Vagina (tissue), 2 donors: ENCODE data around the gene POLL. TPM values are rescaled to one million over a fixed set of nuclear protein-coding genes. Genes with fewer than 3 reads are reported as not detected.

Experiments
- DNase-seq, 2 donors: peaks; one replicate each; pipeline ENCODE4 v3.0.0-alpha.2; 2017; ENCODE audit errors: extremely low spot score in 2 of 2
- H3K27ac ChIP-seq: fragments of 200-600 bp; sonication (generic); one replicate; pipeline ENCODE4 v1.5.1; 2019
- H3K27me3 ChIP-seq: fragments of 200-600 bp; sonication (generic); one replicate; pipeline ENCODE4 v1.5.1; 2019
- H3K36me3 ChIP-seq, 2 donors: fragments of 200-600 bp; sonication (generic); one replicate each; pipeline ENCODE4 v1.5.1; 2017 to 2019
- H3K4me1 ChIP-seq: fragments of 200-600 bp; sonication (generic); one replicate; pipeline ENCODE4 v1.5.1; 2019
- H3K4me3 ChIP-seq, 2 donors: fragments of 200-600 bp; sonication (generic); 1 replicate in 1 of 2; 2 replicates in 1 of 2; pipeline ENCODE4 v1.5.1; 2016 to 2019
- H3K9me3 ChIP-seq: fragments of 200-600 bp; sonication (generic); one replicate; pipeline ENCODE4 v1.5.1; 2019
- CTCF ChIP-seq, 3 experiments: fragments of 450-650 bp in 2 of 3; fragments of 200-600 bp in 1 of 3; sonication (generic) in 1 of 3; IDR thresholded peaks; one replicate each; pipeline ENCODE4 v1.5.1; 2017 to 2019; ENCODE audit warnings: antibody characterized with exemption in 3 of 3, mild to moderate bottlenecking in 2 of 3, moderate library complexity in 2 of 3
- POLR2A ChIP-seq, 2 donors: fragments of 450-650 bp; IDR thresholded peaks; one replicate each; pipeline ENCODE4 v1.6.1; 2017; ENCODE audit warnings: antibody characterized with exemption in 2 of 2, mild to moderate bottlenecking in 2 of 2, moderate library complexity in 2 of 2
- POLR2AphosphoS5 ChIP-seq, 2 donors: sonication (generic); formaldehyde crosslinking; IDR thresholded peaks; one replicate each; pipeline ENCODE4 v1.9.0; 2017; ENCODE audit warnings: antibody characterized with exemption in 2 of 2, mild to moderate bottlenecking in 2 of 2, low read depth in 1 of 2; ENCODE audit not compliant: insufficient read depth in 1 of 2
- intact Hi-C: fragments of 100-400 bp; cut with DNase I; formaldehyde crosslinking; loops from one replicate; pipeline ENCODE4 v1.15.1; 2023
- total RNA-seq: library from RNA; depleted of rRNA; stranded (reverse); fragments of >200 nt; gene quantifications from one replicate; pipeline ENCODE4 v1.2.3, GENCODE V29; 2016

The POLL gene
- total RNA-seq, 1 donor from 2014 or later = 21.1 TPM

GRCh38 chr10:101625821-101626412 lies 37.9 kb upstream of the POLL start:
- Histone ChIP-seq H3K4me3 (no peak overlapping the region), H3K4me1 (peaks cover 21% of the 10 kb centered on the region), H3K27me3 (no peaks in the 10 kb centered on the region), H3K36me3 (peaks cover 0 to 7% of the 10 kb centered on the region in 2 donors), H3K27ac (no peak overlapping the region), H3K9me3 (no peaks in the 10 kb centered on the region)
- no peak for DNase-seq
- TF ChIP-seq POLR2AphosphoS5 (IDR thresholded peaks at IDR 0.05; ENCODE audit: insufficient read depth in 1 of 2, low read depth in 1 of 2) = no peak
- TF ChIP-seq CTCF (IDR thresholded peaks at IDR 0.05) = no peak
- no peak for TF ChIP-seq POLR2A (IDR thresholded peaks at IDR 0.05)
- intact Hi-C loops = no loop called here

GRCh38 chr10:101624526-101625102 lies 36.6 kb upstream of the POLL start:
- H3K9me3 ChIP-seq = no peaks in the 10 kb centered on the region
- intact Hi-C loops = no loop called here
- TF ChIP-seq POLR2AphosphoS5 (IDR thresholded peaks at IDR 0.05; ENCODE audit: insufficient read depth in 1 of 2, low read depth in 1 of 2) (no peak), CTCF (IDR thresholded peaks at IDR 0.05) (no peak), POLR2A (IDR thresholded peaks at IDR 0.05) (no peak)
- no peak overlapping the region for H3K4me3 ChIP-seq
- H3K36me3 ChIP-seq = peaks cover 0 to 7% of the 10 kb centered on the region in 2 donors
- H3K27me3 ChIP-seq = no peaks in the 10 kb centered on the region
- H3K4me1 ChIP-seq = peaks cover 21% of the 10 kb centered on the region
- DNase-seq = no peak
- no peak overlapping the region for H3K27ac ChIP-seq

- intact Hi-C loops = no loop called here
- peaks cover 0 to 7% of the 10 kb centered on the region in 2 donors for H3K36me3 ChIP-seq
- no peak overlapping the region for H3K4me3 ChIP-seq
- no peak overlapping the region for H3K27ac ChIP-seq
- no peak for DNase-seq
- no peaks in the 10 kb centered on the region for H3K27me3 ChIP-seq
- no peaks in the 10 kb centered on the region for H3K9me3 ChIP-seq
- no peak for TF ChIP-seq POLR2AphosphoS5 (IDR thresholded peaks at IDR 0.05; ENCODE audit: insufficient read depth in 1 of 2, low read depth in 1 of 2)
- TF ChIP-seq CTCF (IDR thresholded peaks at IDR 0.05) = no peak
- no peak for TF ChIP-seq POLR2A (IDR thresholded peaks at IDR 0.05)
- H3K4me1 ChIP-seq = peaks cover 21% of the 10 kb centered on the region
Observed at GRCh38 chr10:101623528-101623927, 35.5 kb upstream of the POLL start.

GRCh38 chr10:101619983-101620382 lies 31.9 kb upstream of the POLL start:
- no peak overlapping the region for H3K27ac ChIP-seq
- intact Hi-C loops = no loop called here
- H3K36me3 ChIP-seq = peaks cover 0 to 12% of the 10 kb centered on the region in 2 donors
- no peak overlapping the region for H3K4me3 ChIP-seq
- H3K4me1 ChIP-seq = peaks cover 4% of the 10 kb centered on the region
- DNase-seq = no peak
- H3K27me3 ChIP-seq = no peaks in the 10 kb centered on the region
- no peaks in the 10 kb centered on the region for H3K9me3 ChIP-seq
- TF ChIP-seq POLR2AphosphoS5 (IDR thresholded peaks at IDR 0.05; ENCODE audit: insufficient read depth in 1 of 2, low read depth in 1 of 2) (no peak), CTCF (IDR thresholded peaks at IDR 0.05) (no peak), POLR2A (IDR thresholded peaks at IDR 0.05) (no peak)

GRCh38 chr10:101618871-101619270 lies 30.8 kb upstream of the POLL start:
- TF ChIP-seq POLR2A (IDR thresholded peaks at IDR 0.05) = no peak
- no peak for TF ChIP-seq POLR2AphosphoS5 (IDR thresholded peaks at IDR 0.05; ENCODE audit: insufficient read depth in 1 of 2, low read depth in 1 of 2)
- TF ChIP-seq CTCF (IDR thresholded peaks at IDR 0.05) = no peak
- H3K4me1 ChIP-seq = no peaks in the 10 kb centered on the region
- intact Hi-C loops = no loop called here
- no peak overlapping the region for H3K4me3 ChIP-seq
- H3K9me3 ChIP-seq = no peaks in the 10 kb centered on the region
- H3K36me3 ChIP-seq = peaks cover 0 to 5% of the 10 kb centered on the region in 2 donors
- no peak for DNase-seq
- no peak overlapping the region for H3K27ac ChIP-seq
- H3K27me3 ChIP-seq = no peaks in the 10 kb centered on the region
